A549 (cell line): ENCODE results near the gene FOXK1.

Experiments used
- BCL3 ChIP-seq: fragments of >200 bp; sonication (Bioruptor Twin); formaldehyde crosslinking; IDR thresholded peaks from 3 replicates; pipeline ENCODE4 v1.6.1; 2016
- BHLHE40 ChIP-seq: IDR thresholded peaks from 2 replicates; pipeline ENCODE4 v1.6.1; 2012; ENCODE audit warnings: low read depth, low read length, inconsistent platforms
- CTCF ChIP-seq: fragments of >200 bp; sonication (Bioruptor Twin); formaldehyde crosslinking; IDR thresholded peaks from 3 replicates; pipeline ENCODE4 v1.5.1; 2016
- EHMT2 ChIP-seq: fragments of 200-600 bp; sonication (generic); IDR thresholded peaks from 2 replicates; pipeline ENCODE4 v1.6.1; 2016; ENCODE audit warnings: antibody characterized with exemption, low read depth, mild to moderate bottlenecking, moderate library complexity
- EP300 ChIP-seq, 2 experiments: fragments of >200 bp; sonication (Bioruptor Twin); formaldehyde crosslinking; IDR thresholded peaks; 2 replicates in 1 of 2; 3 replicates in 1 of 2; pipeline ENCODE4 v1.6.1; 2016 to 2017
- JUN ChIP-seq, 2 experiments: fragments of >200 bp; sonication (Bioruptor Twin); formaldehyde crosslinking; IDR thresholded peaks; 2 replicates in 1 of 2; 3 replicates in 1 of 2; pipeline ENCODE4 v1.6.1; 2016 to 2017
- NFE2L2 ChIP-seq: fragments of 150-350 bp; conservative IDR thresholded peaks from 2 replicates; pipeline ENCODE4 v1.6.1; 2014; ENCODE audit warnings: low read length
- NR3C1 ChIP-seq: fragments of >200 bp; sonication (Bioruptor Twin); formaldehyde crosslinking; IDR thresholded peaks from 3 replicates; pipeline ENCODE4 v1.6.1; 2017
- PHF8 ChIP-seq: fragments of 200-600 bp; sonication (generic); IDR thresholded peaks from 2 replicates; pipeline ENCODE4 v1.6.1; 2016; ENCODE audit warnings: low read depth, mild to moderate bottlenecking, antibody characterized with exemption, moderate library complexity, borderline replicate concordance
- POLR2A ChIP-seq: IDR thresholded peaks from 2 replicates; pipeline ENCODE4 v1.6.1; 2012; ENCODE audit warnings: mild to moderate bottlenecking, low read length
- RAD21 ChIP-seq, 2 experiments: fragments of >200 bp in 1 of 2; sonication (Bioruptor Twin) in 1 of 2; formaldehyde crosslinking in 1 of 2; IDR thresholded peaks in 1 of 2; conservative IDR thresholded peaks in 1 of 2; 2 replicates in 1 of 2; 3 replicates in 1 of 2; pipeline ENCODE4 v1.6.1; 2012 to 2018; ENCODE audit warnings: inconsistent platforms in 1 of 2
- REST ChIP-seq: fragments of 200-600 bp; sonication (generic); IDR thresholded peaks from 2 replicates; pipeline ENCODE4 v1.6.1; 2016; ENCODE audit warnings: antibody characterized with exemption, mild to moderate bottlenecking, moderate library complexity
- RNF2 ChIP-seq: fragments of 200-600 bp; sonication (generic); IDR thresholded peaks from 2 replicates; pipeline ENCODE4 v1.6.1; 2016; ENCODE audit warnings: low read depth, mild to moderate bottlenecking, antibody characterized with exemption, moderate library complexity, borderline replicate concordance
- SMC3 ChIP-seq: fragments of >200 bp; sonication (Bioruptor Twin); formaldehyde crosslinking; IDR thresholded peaks from 3 replicates; pipeline ENCODE4 v1.6.1; 2018; ENCODE audit warnings: inconsistent platforms

GRCh38 chr7:4747013-4747412, 64.9 kb downstream of the FOXK1 start:
- TF ChIP-seq CTCF (no peak), RNF2 (no peak), NR3C1 (no peak), JUN (IDR thresholded peaks at IDR 0.05) (no peak), POLR2A (no peak), REST (no peak), SMC3 (no peak), EP300 (IDR thresholded peaks at IDR 0.05) (no peak), PHF8 (no peak), NFE2L2 (no peak), EHMT2 (no peak), BCL3 (no peak), RAD21 (conservative IDR thresholded peaks at IDR 0.05 in 1 of 2, IDR thresholded peaks at IDR 0.05 in 1 of 2) (no peak), BHLHE40 (no peak)
